Measurements from ENCODE around the gene HS1BP3.

- TF ChIP-seq CTCF (conservative IDR thresholded peaks at IDR 0.05 in 1 of 2, IDR thresholded peaks at IDR 0.05 in 1 of 2; ENCODE audit: extremely low read depth in 1 of 2, insufficient read depth in 1 of 2, low read depth in 1 of 2, low read length in 2 of 2) (no peak), EZH2 (IDR thresholded peaks at IDR 0.05; ENCODE audit: borderline replicate concordance, low read length) (no peak)
These were observed 2.1 kb downstream of the HS1BP3 start for GRCh38 chr2:20648831-20649230.
